Activated B cell treated with CpG ODN at 0.5 μM for 24 hours (primary cell): Measurements from ENCODE around the gene ZC3H12C. TPM values are rescaled to one million over a fixed set of nuclear protein-coding genes. Genes with fewer than 3 reads are reported as not detected.
"Not testable (repeated sequence)": the region's sequence is repeated elsewhere in the genome, so short reads cannot be mapped to it uniquely, and the experiment has no call there.

Source experiments
- ATAC-seq: fragments of 200-7000 bp; cut with Tn5 transposase; one replicate; pipeline ENCODE4 v1.10.0; 2021; ENCODE audit warnings: low read depth, mild to moderate bottlenecking, moderate library complexity
- CTCF ChIA-PET: fragments of 350-600 bp; sonication (Branson Sonifier 250); formaldehyde crosslinking; loops from one replicate; lab custom pipeline; 2021; ENCODE audit warnings: antibody characterized with exemption; lab: Charles Lee
- POLR2A ChIA-PET: fragments of 350-600 bp; sonication (Branson Sonifier 250); formaldehyde crosslinking; loops from one replicate; lab custom pipeline; 2021; ENCODE audit warnings: antibody characterized with exemption; lab: Charles Lee
- DNase-seq: peaks from one replicate; pipeline ENCODE4 v3.0.0; 2022
- H3K27ac Mint-ChIP-seq: one replicate; pipeline ENCODE4 v1.8.0; 2020; ENCODE audit warnings: mixed read lengths
- H3K27me3 Mint-ChIP-seq: one replicate; pipeline ENCODE4 v1.8.0; 2021; ENCODE audit warnings: mixed read lengths
- H3K36me3 Mint-ChIP-seq: one replicate; pipeline ENCODE4 v1.8.0; 2021; ENCODE audit warnings: low read depth, mixed read lengths
- H3K4me1 Mint-ChIP-seq: one replicate; pipeline ENCODE4 v1.8.0; 2021; ENCODE audit warnings: mixed read lengths
- H3K4me3 Mint-ChIP-seq: one replicate; pipeline ENCODE4 v1.8.0; 2020; ENCODE audit warnings: mild to moderate bottlenecking, mixed read lengths
- H3K9me3 Mint-ChIP-seq: one replicate; pipeline ENCODE4 v1.8.0; 2020; ENCODE audit warnings: mixed read lengths
- CTCF ChIP-seq: fragments of 200-600 bp; IDR thresholded peaks from one replicate; pipeline ENCODE4 v1.8.0; 2022; ENCODE audit warnings: antibody characterized with exemption, mild to moderate bottlenecking
- intact Hi-C: fragments of 100-400 bp; cut with micrococcal nuclease; formaldehyde crosslinking; loops from one replicate; pipeline ENCODE4 v1.15.1; 2024
- total RNA-seq: library from RNA; stranded (reverse); gene quantifications from 2 replicates; pipeline ENCODE4 v1.2.3, GENCODE V29; 2022

The ZC3H12C gene
- total RNA-seq, 1 donor from 2014 or later: 0.95 TPM

- intact Hi-C loops: no loop called here
- CTCF ChIA-PET: no interaction called here
- ATAC-seq (no peak), DNase-seq (no peak)
- no peak overlapping the region for H3K27ac Mint-ChIP-seq
- no peak for TF ChIP-seq CTCF
- H3K4me3 Mint-ChIP-seq: no peak overlapping the region
- POLR2A ChIA-PET: no interaction called here
- H3K9me3 Mint-ChIP-seq: no peaks in the 10 kb centered on the region
- peaks cover 2% of the 10 kb centered on the region for H3K27me3 Mint-ChIP-seq
- no peaks in the 10 kb centered on the region for H3K36me3 Mint-ChIP-seq
- H3K4me1 Mint-ChIP-seq: no peaks in the 10 kb centered on the region
Observed at GRCh38 chr11:110062247-110062646, 30.9 kb upstream of the ZC3H12C start.

- ATAC-seq (no peak), DNase-seq (no peak)
- ChIA-PET CTCF (no interaction called here), POLR2A (no interaction called here)
- intact Hi-C loops: no loop called here
- no peaks in the 10 kb centered on the region for H3K36me3 Mint-ChIP-seq
- no peak overlapping the region for H3K4me3 Mint-ChIP-seq
- no peaks in the 10 kb centered on the region for H3K9me3 Mint-ChIP-seq
- no peak for TF ChIP-seq CTCF
- H3K4me1 Mint-ChIP-seq: no peaks in the 10 kb centered on the region
- H3K27me3 Mint-ChIP-seq: peaks cover 8% of the 10 kb centered on the region
- no peak overlapping the region for H3K27ac Mint-ChIP-seq
Observed at GRCh38 chr11:110065189-110065588, 28.0 kb upstream of the ZC3H12C start.

GRCh38 chr11:110068001-110068400 lies 25.2 kb upstream of the ZC3H12C start:
- intact Hi-C loops, ATAC-seq, H3K4me1 Mint-ChIP-seq, H3K9me3 Mint-ChIP-seq, POLR2A ChIA-PET, DNase-seq, H3K27ac Mint-ChIP-seq, H3K4me3 Mint-ChIP-seq, CTCF ChIA-PET, H3K36me3 Mint-ChIP-seq: not testable (repeated sequence)
- H3K27me3 Mint-ChIP-seq: peaks cover 17% of the 10 kb centered on the region

GRCh38 chr11:110069158-110069737 lies 23.9 kb upstream of the ZC3H12C start:
- CTCF ChIA-PET: no interaction called here
- H3K4me1 Mint-ChIP-seq: no peaks in the 10 kb centered on the region
- intact Hi-C loops: no loop called here

GRCh38 chr11:110070176-110070575 lies 23.0 kb upstream of the ZC3H12C start:
- ChIA-PET POLR2A (no interaction called here), CTCF (no interaction called here)
- TF ChIP-seq CTCF: no peak
- no peaks in the 10 kb centered on the region for H3K4me1 Mint-ChIP-seq
- H3K27me3 Mint-ChIP-seq: peaks cover 21% of the 10 kb centered on the region
- H3K27ac Mint-ChIP-seq: no peak overlapping the region
- intact Hi-C loops: no loop called here
- ATAC-seq: no peak
- H3K9me3 Mint-ChIP-seq: no peaks in the 10 kb centered on the region
- no peak overlapping the region for H3K4me3 Mint-ChIP-seq
- H3K36me3 Mint-ChIP-seq: no peaks in the 10 kb centered on the region
- DNase-seq: no peak

More at GRCh38 chr11:110069158-110069737, 23.9 kb upstream of the ZC3H12C start:
- TF ChIP-seq CTCF: no peak
- no peak overlapping the region for H3K27ac Mint-ChIP-seq
- H3K27me3 Mint-ChIP-seq: peaks cover 21% of the 10 kb centered on the region
- POLR2A ChIA-PET: no interaction called here
- no peaks in the 10 kb centered on the region for H3K36me3 Mint-ChIP-seq
- no peak for DNase-seq
- no peak overlapping the region for H3K4me3 Mint-ChIP-seq
- no peaks in the 10 kb centered on the region for H3K9me3 Mint-ChIP-seq
- ATAC-seq: no peak

- no peak for TF ChIP-seq CTCF
- Mint-ChIP-seq H3K36me3 (no peaks in the 10 kb centered on the region), H3K27ac (no peak overlapping the region), H3K4me3 (no peak overlapping the region), H3K27me3 (peaks cover 21% of the 10 kb centered on the region), H3K9me3 (no peaks in the 10 kb centered on the region), H3K4me1 (no peaks in the 10 kb centered on the region)
- ATAC-seq (no peak), DNase-seq (no peak)
- ChIA-PET CTCF (no interaction called here), POLR2A (no interaction called here)
- intact Hi-C loops: no loop called here
Observed at GRCh38 chr11:110071197-110071596, 22.0 kb upstream of the ZC3H12C start.
